Measurements from ENCODE around the gene PEX14. TPM values are rescaled to one million over a fixed set of nuclear protein-coding genes. Genes with fewer than 3 reads are reported as not detected.
A peak's percentile ranks its signal among the peaks of the same experiment; 100 is the strongest.

Gene PEX14
- total and polyA plus RNA-seq, 10 of the 15 experiments (the other 5 are each of a cell fraction or from before 2014, with no cell fraction given), result 1.4 to 23.2 (median 12.0) TPM

GRCh38 chr1:10494754-10495474, 20.2 kb downstream of the PEX14 start (continued):
- TF ChIP-seq ATF3 (IDR thresholded peaks at IDR 0.05; ENCODE audit: borderline replicate concordance, extremely low read depth, low read depth, low read length), result no peak
- TF ChIP-seq RAD51 (IDR thresholded peaks at IDR 0.05), result no peak
- TF ChIP-seq HDAC2 (IDR thresholded peaks at IDR 0.05), result no peak
- TF ChIP-seq ZNF687 (IDR thresholded peaks at IDR 0.05), result no peak; the same call in 1 of the 2 replicates
- TF ChIP-seq MXI1 (IDR thresholded peaks at IDR 0.05; ENCODE audit: low read depth, low read length), result peak; percentile 92
- no peak for TF ChIP-seq RB1 (IDR thresholded peaks at IDR 0.05; ENCODE audit: borderline replicate concordance)
- no peak for TF ChIP-seq POU2F2 (IDR thresholded peaks at IDR 0.05; ENCODE audit: borderline replicate concordance, low read depth, low read length)
- TF ChIP-seq NBN (IDR thresholded peaks at IDR 0.05), result peak; percentile 75; the same call in 1 of the 2 replicates
- TF ChIP-seq NFIC (IDR thresholded peaks at IDR 0.05; ENCODE audit: low read depth, low read length), result no peak
- no peak for TF ChIP-seq TBL1XR1 (IDR thresholded peaks at IDR 0.05; ENCODE audit: low read depth, low read length)
- TF ChIP-seq ASH2L (IDR thresholded peaks at IDR 0.05; ENCODE audit: borderline replicate concordance, low read depth), result no peak
- TF ChIP-seq ZNF384 (IDR thresholded peaks at IDR 0.05; ENCODE audit: borderline replicate concordance, low read depth, low read length), result no peak
- TF ChIP-seq, protein P1, sequence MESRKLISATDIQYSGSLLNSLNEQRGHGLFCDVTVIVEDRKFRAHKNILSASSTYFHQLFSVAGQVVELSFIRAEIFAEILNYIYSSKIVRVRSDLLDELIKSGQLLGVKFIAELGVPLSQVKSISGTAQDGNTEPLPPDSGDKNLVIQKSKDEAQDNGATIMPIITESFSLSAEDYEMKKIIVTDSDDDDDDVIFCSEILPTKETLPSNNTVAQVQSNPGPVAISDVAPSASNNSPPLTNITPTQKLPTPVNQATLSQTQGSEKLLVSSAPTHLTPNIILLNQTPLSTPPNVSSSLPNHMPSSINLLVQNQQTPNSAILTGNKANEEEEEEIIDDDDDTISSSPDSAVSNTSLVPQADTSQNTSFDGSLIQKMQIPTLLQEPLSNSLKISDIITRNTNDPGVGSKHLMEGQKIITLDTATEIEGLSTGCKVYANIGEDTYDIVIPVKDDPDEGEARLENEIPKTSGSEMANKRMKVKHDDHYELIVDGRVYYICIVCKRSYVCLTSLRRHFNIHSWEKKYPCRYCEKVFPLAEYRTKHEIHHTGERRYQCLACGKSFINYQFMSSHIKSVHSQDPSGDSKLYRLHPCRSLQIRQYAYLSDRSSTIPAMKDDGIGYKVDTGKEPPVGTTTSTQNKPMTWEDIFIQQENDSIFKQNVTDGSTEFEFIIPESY (IDR thresholded peaks at IDR 0.05), result no peak
- TF ChIP-seq MTA2 (IDR thresholded peaks at IDR 0.05; ENCODE audit: low read depth), result peak; percentile 89
- peak; percentile 38 for TF ChIP-seq RUNX3 (IDR thresholded peaks at IDR 0.05; ENCODE audit: low read length)
- TF ChIP-seq SREBF2 (IDR thresholded peaks at IDR 0.05; ENCODE audit: low read length), result no peak
- TF ChIP-seq, protein P2, sequence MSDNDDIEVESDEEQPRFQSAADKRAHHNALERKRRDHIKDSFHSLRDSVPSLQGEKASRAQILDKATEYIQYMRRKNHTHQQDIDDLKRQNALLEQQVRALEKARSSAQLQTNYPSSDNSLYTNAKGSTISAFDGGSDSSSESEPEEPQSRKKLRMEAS (IDR thresholded peaks at IDR 0.05; ENCODE audit: low read depth, low read length), result no peak
- no peak for TF ChIP-seq ZNF24 (IDR thresholded peaks at IDR 0.05)
- no peak; a peak in 1 of 4 replicates for TF ChIP-seq IKZF2 (IDR thresholded peaks at IDR 0.05)
- TF ChIP-seq TCF12 (IDR thresholded peaks at IDR 0.05; ENCODE audit: low read depth, low read length), result no peak
- no peak for TF ChIP-seq POLR2A (IDR thresholded peaks at IDR 0.05; ENCODE audit: low read depth, low read length)
- TF ChIP-seq, protein P3, sequence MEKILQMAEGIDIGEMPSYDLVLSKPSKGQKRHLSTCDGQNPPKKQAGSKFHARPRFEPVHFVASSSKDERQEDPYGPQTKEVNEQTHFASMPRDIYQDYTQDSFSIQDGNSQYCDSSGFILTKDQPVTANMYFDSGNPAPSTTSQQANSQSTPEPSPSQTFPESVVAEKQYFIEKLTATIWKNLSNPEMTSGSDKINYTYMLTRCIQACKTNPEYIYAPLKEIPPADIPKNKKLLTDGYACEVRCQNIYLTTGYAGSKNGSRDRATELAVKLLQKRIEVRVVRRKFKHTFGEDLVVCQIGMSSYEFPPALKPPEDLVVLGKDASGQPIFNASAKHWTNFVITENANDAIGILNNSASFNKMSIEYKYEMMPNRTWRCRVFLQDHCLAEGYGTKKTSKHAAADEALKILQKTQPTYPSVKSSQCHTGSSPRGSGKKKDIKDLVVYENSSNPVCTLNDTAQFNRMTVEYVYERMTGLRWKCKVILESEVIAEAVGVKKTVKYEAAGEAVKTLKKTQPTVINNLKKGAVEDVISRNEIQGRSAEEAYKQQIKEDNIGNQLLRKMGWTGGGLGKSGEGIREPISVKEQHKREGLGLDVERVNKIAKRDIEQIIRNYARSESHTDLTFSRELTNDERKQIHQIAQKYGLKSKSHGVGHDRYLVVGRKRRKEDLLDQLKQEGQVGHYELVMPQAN (conservative IDR thresholded peaks at IDR 0.05), result peak; percentile 44
- TF ChIP-seq ZZZ3 (IDR thresholded peaks at IDR 0.05; ENCODE audit: control insufficient read depth, insufficient read length, low read depth), result no peak
